ENCODE data around the gene MYO7A.

MYO7A gene

DNA sequence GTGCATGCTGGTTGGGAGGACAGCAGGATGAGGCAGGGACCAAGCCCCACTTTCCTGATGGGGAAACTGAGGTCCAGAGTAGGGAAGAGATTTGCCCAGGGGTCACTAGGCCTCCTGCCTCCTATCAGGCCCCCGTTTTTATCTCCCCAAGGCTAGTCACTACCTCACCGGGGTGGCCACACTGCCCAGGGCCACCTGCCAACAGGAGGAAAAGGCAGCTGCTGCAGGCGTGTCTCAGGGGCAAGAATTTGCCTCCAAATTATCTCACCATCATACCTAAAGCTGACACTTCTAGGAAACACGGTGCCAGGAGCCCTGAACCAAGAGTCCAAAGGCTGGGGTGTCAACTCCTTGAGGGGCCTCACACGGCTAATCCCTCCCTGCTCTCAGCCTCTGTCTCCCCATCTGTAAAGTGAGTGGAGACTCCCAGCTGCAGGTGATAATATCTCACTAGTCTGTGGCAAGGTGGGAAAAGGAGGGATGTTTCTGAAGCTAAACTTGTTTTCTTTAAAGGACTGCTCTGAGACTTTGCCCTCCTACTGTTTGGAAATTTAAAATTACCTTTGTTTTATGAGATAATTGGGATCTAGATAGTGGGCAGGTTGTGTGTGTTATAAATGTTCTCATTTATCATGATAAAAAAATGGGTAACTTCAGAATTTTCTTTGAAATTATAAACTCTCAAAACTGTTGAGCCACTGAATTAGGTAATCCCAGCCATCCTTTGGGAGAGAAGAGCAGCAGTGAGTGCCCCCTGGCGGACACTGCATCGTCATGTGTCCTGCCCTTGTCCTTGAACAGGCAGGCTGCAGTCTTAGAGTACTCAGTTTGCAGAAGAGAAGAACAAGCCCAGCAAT lies 60.0 kb downstream of the MYO7A start:
- DNase-seq = peak; percentile 61

- no peak for DNase-seq
Observed at GRCh38 chr11:77188633-77189491, 60.8 kb downstream of the MYO7A start.

GRCh38 chr11:77189588-77190210 lies 61.7 kb downstream of the MYO7A start:
- DNase-seq = no peak

DNA sequence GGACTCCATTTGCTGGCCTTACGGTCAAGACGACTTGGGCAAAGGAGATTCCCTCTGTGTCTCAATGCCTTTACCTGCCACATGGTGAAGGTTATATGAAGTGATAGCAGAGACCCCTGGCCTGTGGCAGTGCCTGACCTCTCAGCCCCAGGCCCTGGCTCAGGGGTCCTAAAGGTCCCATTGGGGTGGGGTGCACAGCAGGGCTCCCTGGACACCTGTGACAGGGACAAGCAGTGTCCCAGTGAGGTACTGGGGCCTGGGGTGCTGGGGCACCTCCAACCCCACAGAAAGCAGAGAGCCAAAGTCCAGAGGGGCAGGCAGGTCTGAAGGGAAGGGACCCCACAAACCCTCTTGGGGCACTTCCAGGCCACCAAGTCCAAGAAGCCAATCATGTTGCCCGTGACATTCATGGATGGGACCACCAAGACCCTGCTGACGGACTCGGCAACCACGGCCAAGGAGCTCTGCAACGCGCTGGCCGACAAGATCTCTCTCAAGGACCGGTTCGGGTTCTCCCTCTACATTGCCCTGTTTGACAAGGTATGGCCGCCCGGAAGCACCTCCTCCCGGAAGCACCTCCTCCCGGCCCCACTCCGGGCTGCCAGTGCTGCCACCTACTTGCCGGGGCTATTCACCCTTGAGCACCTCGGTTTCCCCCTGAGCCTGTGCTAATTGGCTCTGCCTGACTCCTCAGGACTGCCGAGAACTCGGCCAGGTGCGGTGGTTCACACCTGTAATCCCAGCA lies 62.5 kb downstream of the MYO7A start:
- DNase-seq = no peak

GRCh38 chr11:77191429-77191822 lies 63.4 kb downstream of the MYO7A start:
- no peak for DNase-seq

GRCh38 chr11:77191823-77192495 lies 63.9 kb downstream of the MYO7A start:
- peak; percentile 39 for DNase-seq

DNA sequence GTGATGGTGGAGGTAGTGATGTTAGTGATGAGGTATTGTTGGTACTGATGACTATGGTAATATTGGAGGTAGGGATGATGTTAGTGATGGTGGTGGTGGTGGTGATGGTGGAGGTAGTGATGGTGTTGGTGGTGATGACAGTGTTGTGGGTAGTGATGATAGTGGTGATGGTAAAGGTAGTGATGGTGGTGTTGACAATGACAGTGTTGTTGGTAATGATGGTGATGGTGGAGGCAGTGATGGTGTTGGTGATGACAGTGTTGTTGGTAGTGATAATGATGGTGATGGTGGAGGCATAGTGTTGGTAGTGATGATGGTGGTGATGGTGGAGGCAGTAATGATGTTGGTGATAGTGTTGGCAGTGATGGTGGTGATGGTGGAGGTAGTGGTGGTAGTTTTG lies 65.1 kb downstream of the MYO7A start:
- DNase-seq = no peak

GRCh38 chr11:77193911-77194830 lies 66.1 kb downstream of the MYO7A start:
- no peak for DNase-seq

DNA sequence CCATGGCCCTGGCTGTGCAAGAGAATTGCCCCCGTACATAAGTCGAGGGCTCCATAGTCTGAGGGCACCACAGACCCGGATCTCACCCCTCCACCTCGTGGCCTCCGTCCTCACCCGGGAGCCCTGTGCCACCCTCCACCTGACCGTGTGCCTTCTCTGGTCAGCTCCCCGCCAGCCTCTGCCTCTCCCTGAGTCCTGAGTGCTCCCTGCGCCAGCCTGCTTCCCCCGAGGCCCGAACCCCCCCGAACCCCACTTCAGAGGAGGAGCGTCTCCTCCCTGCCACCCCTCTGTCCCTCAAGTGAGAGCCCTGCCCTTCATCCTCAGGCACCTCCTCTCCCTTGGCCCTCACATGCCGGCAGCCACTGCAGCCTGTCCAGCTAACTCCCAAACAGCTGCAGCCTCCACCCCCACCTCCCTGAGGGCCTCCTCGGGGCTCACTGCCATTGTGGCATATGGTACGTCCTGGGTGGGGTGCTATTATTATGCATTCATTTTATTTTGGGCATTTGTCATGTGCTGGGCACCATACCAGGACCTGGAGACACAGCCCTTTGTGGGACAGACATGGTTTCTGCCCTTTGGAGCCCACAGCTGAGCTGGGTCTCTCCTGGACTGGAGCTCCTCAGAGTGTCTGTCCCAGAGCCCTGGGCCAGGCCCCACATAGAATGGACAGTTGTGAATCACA lies 67.2 kb downstream of the MYO7A start:
- DNase-seq = no peak

DNA sequence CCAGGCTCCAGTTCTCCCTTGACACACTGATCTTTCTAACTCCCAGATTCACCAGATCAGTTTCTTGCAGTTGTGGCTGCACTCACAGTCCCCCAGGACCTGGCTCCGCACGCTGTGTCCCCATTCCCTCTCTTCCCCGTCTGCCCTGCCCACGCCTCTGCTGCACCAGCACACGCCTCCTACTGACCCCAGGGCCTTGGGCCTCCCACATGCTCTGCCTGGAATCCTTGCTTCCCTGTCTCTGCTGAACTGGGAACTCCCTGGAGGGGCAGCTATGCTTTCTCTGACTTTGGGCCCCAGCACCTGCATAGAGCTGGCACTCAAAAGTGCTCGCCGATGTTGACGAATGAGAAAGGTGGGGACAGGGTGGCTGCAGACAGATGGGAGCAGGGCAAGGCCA lies 68.9 kb downstream of the MYO7A start:
- DNase-seq = no peak

- DNase-seq = no peak
Observed at GRCh38 chr11:77197626-77198320, 69.7 kb downstream of the MYO7A start.

- no peak for DNase-seq
Observed at GRCh38 chr11:77198440-77198849, 70.4 kb downstream of the MYO7A start.

- no peak for DNase-seq
Observed at GRCh38 chr11:77199137-77199745, 71.2 kb downstream of the MYO7A start.

DNA sequence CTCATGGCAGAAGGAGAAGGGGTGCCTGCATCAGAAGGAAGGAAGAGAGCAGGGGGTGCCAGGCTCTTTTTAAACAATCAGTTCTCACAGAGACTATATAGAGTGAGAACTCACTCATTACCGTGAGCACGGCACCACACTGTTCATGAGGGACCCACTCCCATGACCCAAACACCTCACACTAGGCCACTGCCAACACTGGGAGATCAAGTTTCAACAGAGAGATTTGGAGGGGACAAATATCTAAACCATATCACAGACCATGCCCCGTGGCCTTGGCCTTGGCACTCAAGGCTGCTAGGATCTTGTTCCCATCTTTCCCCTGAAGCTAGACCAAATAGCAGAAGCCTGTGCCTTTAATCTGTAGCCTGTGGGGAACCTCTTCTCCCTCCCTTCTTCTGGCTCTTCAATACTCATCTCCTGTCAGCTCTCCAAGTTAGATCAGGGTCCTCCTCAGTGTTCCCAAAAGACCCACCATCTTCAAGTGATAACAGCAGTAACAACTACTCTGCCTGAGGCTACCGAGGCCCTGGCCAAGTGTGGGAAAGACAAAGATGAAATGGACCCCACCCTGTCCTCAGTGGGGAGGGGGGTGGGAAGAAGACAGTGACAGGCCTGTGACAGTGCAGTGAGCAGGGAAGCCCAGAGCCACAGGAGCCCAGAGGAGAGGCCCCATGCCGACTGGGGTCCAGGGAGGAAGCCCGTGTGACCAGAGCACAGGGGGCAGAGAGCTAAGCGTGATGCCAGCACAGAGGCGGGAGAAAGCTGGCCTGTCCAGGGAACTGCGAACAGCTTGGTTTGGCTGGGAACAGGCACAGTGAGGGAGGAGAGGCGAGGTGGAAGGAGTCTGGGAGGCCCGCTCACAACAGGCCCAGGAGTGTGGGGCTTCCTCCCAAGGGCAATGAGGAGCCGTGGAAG lies 72.6 kb downstream of the MYO7A start:
- DNase-seq = no peak

- no peak for DNase-seq
Observed at GRCh38 chr11:77201370-77201769, 73.3 kb downstream of the MYO7A start.

DNA sequence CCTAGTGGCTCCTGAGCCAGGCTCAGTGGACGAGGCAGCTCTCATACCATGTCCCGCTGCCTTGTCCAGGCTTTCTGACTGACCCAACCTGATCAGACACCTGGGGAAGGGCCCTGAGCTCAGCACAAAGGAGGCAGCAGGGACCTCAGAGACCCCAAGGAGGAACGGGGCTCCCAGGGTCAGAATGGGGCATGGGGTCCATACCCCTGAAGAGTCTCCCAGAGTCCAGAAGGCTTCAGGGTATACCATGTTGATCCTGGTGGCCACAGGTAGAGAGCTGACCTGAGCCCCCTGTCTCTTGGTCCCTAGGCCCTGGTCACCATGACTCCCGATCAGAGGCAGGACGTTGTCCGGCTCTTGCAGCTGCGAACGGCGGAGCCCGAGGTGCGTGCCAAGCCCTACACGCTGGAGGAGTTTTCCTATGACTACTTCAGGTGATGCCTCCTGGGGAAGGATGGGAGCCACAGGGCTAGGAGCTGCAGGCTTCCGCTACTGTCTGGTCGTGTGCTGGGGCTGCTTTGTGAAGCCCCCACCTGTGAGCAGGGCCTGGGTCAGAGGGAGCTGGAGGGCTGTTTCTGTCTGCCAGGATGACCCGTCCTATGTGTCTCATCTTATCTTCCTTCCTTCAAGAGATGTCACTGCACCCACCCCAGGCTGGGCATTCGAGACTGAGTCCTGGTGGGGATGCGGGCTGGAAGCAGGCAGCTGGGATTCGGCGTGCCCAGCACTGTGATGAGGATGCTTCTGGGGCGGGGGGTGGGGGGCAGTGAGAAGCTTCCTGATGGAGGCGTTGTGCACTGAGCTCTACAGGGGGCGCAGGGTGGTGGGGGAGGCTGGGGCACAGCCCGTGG lies 74.2 kb downstream of the MYO7A start:
- DNase-seq = no peak
